Measurements from ENCODE around the gene CCDC136.

Gene CCDC136

DNA sequence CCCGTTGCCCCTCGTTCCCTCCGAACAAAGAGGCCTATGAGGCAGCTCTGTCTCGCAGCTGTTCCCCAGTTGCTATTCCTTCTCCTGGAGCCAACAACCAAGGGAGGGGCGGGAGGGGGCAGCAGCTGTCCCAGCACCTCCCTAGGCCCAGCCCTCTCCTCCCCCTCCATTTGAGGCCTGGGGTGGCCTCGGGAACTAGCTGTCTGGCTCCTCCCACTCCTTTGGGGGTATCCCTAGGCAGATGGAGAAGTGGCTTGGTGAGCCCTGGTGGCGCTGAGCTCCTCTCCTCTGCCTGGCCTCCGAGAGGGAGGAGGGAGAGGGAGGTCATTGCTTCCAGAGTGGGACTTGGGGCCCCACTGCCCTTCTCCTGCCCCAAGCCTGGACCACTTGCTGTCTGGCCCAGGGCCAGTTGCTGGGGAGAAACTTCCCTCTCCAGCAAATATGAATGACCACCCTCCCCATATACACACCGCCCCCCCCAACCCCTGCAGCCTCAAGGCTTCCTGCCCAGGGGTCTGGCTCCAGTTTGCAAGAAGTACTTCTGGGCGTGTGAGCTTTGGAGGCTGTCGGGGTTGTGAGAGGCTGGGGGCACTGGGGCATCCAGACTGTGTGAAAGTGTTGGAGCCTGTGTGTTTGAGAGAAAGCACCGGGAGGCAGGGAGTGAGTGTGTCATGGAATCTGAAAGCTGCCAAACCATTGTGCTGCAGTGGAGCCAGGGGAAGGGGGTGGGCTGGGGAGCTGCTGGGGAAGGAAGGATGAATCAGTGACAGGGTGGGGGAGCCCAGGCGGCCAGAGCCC, 41.6 kb downstream of the CCDC136 start:
- Histone ChIP-seq H3F3A (ENCODE audit: control insufficient read depth, insufficient read depth) (peaks cover 4% of the 10 kb centered on the region), H3K9me3 (ENCODE audit: control insufficient read depth, insufficient read depth, low read length) (no peaks in the 10 kb centered on the region), H3K4me3 (ENCODE audit: low read length) (no peak overlapping the region), H3K9me2 (replicated peaks; ENCODE audit: control insufficient read depth, low read length) (no peaks in the 10 kb centered on the region), H3K27me3 (ENCODE audit: control insufficient read depth, low read length) (peaks cover 24% of the 10 kb centered on the region), H3K4me2 (ENCODE audit: low read length) (no peak overlapping the region), H3K27ac (ENCODE audit: low read depth, low read length) (no peak overlapping the region), H3K4me1 (ENCODE audit: control insufficient read depth, low read length) (peaks cover 44% of the 10 kb centered on the region), H3K79me2 (ENCODE audit: control insufficient read depth, low read length) (no peaks in the 10 kb centered on the region), H4K20me1 (ENCODE audit: control insufficient read depth, insufficient read depth, low read depth, low read length) (no peaks in the 10 kb centered on the region), H3K36me3 (ENCODE audit: control insufficient read depth, low read length) (no peaks in the 10 kb centered on the region)
- TF ChIP-seq EZH2phosphoT487 (IDR thresholded peaks at IDR 0.05; ENCODE audit: borderline replicate concordance, low read length) (no peak), CTCF (IDR thresholded peaks at IDR 0.05; ENCODE audit: low read depth, low read length, poor library complexity, severe bottlenecking) (no peak)

GRCh38 chr7:128833946-128834325, 42.2 kb downstream of the CCDC136 start:
- TF ChIP-seq CTCF (IDR thresholded peaks at IDR 0.05; ENCODE audit: low read depth, low read length, poor library complexity, severe bottlenecking) (no peak), EZH2phosphoT487 (IDR thresholded peaks at IDR 0.05; ENCODE audit: borderline replicate concordance, low read length) (no peak)
- Histone ChIP-seq H3K36me3 (ENCODE audit: control insufficient read depth, low read length) (no peaks in the 10 kb centered on the region), H3K79me2 (ENCODE audit: control insufficient read depth, low read length) (no peaks in the 10 kb centered on the region), H3K9me3 (ENCODE audit: control insufficient read depth, insufficient read depth, low read length) (no peaks in the 10 kb centered on the region), H4K20me1 (ENCODE audit: control insufficient read depth, insufficient read depth, low read depth, low read length) (no peaks in the 10 kb centered on the region), H3K4me3 (ENCODE audit: low read length) (no peak overlapping the region), H3K27me3 (ENCODE audit: control insufficient read depth, low read length) (peaks cover 20% of the 10 kb centered on the region), H3K9me2 (replicated peaks; ENCODE audit: control insufficient read depth, low read length) (no peaks in the 10 kb centered on the region), H3K4me1 (ENCODE audit: control insufficient read depth, low read length) (peaks cover 44% of the 10 kb centered on the region), H3F3A (ENCODE audit: control insufficient read depth, insufficient read depth) (peaks cover 4% of the 10 kb centered on the region), H3K27ac (ENCODE audit: low read depth, low read length) (no peak overlapping the region), H3K4me2 (ENCODE audit: low read length) (no peak overlapping the region)

- peaks cover 36% of the 10 kb centered on the region for H3K4me1 ChIP-seq (ENCODE audit: control insufficient read depth, low read length)
- no peak for TF ChIP-seq EZH2phosphoT487 (IDR thresholded peaks at IDR 0.05; ENCODE audit: borderline replicate concordance, low read length)
- TF ChIP-seq CTCF (IDR thresholded peaks at IDR 0.05; ENCODE audit: low read depth, low read length, poor library complexity, severe bottlenecking) = no peak
- H3K4me3 ChIP-seq (ENCODE audit: low read length) = no peak overlapping the region
- no peaks in the 10 kb centered on the region for H3K9me3 ChIP-seq (ENCODE audit: control insufficient read depth, insufficient read depth, low read length)
- no peaks in the 10 kb centered on the region for H3K9me2 ChIP-seq (replicated peaks; ENCODE audit: control insufficient read depth, low read length)
- H3K79me2 ChIP-seq (ENCODE audit: control insufficient read depth, low read length) = no peaks in the 10 kb centered on the region
- H4K20me1 ChIP-seq (ENCODE audit: control insufficient read depth, insufficient read depth, low read depth, low read length) = no peaks in the 10 kb centered on the region
- H3K27ac ChIP-seq (ENCODE audit: low read depth, low read length) = no peak overlapping the region
- no peak overlapping the region for H3K4me2 ChIP-seq (ENCODE audit: low read length)
- peaks cover 4% of the 10 kb centered on the region for H3F3A ChIP-seq (ENCODE audit: control insufficient read depth, insufficient read depth)
- H3K36me3 ChIP-seq (ENCODE audit: control insufficient read depth, low read length) = no peaks in the 10 kb centered on the region
- H3K27me3 ChIP-seq (ENCODE audit: control insufficient read depth, low read length) = peaks cover 11% of the 10 kb centered on the region
These were observed 43.5 kb downstream of the CCDC136 start for GRCh38 chr7:128835231-128835751.
